ENCODE results near the gene FCHO2. TPM values are rescaled to one million over a fixed set of nuclear protein-coding genes. Genes with fewer than 3 reads are reported as not detected.
"Not testable (repeated sequence)": the region's sequence is repeated elsewhere in the genome, so short reads cannot be mapped to it uniquely, and the experiment has no call there.

Gene FCHO2
- total RNA-seq, 1 experiment from 2014 or later = 4.1 TPM

DNA sequence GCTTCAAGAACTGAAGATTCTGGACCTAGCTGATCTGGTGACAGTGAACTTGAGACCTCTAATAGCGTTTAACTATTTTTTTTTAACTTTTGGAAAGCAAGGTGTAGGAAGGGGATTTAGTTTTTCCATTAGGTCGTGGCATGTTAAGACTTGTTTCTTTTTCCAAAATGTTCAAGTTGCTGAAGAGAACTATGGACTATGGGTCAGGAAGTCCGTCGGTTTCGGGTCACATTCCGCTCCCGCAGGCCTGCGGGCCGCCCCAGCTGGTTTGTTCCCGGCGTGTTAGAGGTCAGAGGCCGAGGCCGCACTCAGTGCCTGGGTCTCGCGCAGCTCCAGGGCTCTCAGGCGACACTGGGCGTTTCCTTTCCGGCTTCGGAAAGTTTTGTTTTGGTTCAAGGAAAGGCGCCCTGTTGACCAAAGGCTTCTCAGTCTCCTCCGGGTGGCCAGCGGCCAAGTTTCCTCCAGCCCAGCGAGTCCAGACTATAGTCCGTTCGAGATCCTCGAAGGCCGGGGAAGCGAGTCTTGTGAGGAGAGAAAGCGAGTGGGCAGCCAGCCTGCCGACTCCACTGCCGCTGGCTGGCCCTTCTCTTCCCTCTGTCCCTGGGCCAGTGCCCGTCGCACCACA, 586 bp upstream of the FCHO2 start:
- no peak for DNase-seq (ENCODE audit: low spot score)

- peak; percentile 14 for DNase-seq (ENCODE audit: low spot score)
Measured at GRCh38 chr5:72956324-72957140, 691 bp downstream of the FCHO2 start.

- DNase-seq (ENCODE audit: low spot score) = no peak
Measured at GRCh38 chr5:72957337-72957736, 1.5 kb downstream of the FCHO2 start.

DNA sequence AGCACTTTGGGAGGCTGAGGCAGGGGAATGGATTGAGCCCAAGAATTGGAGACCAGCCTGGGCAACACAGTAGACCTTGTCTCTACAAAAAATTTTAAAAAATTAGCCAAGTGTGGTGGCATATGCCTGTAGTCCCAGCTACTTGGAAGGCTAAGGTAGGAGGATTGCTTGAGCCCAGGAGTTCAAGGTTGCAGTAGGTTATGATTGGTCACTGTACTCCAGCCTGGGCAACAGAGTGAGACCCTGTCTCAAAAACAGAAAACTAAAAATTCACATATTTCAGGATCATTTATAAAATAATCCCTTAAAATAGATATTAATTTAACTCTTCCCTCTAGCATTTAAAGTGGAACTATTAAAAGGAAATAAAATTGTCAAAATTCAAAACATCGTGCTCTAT, 3.4 kb downstream of the FCHO2 start:
- no peak for DNase-seq (ENCODE audit: low spot score)

DNA sequence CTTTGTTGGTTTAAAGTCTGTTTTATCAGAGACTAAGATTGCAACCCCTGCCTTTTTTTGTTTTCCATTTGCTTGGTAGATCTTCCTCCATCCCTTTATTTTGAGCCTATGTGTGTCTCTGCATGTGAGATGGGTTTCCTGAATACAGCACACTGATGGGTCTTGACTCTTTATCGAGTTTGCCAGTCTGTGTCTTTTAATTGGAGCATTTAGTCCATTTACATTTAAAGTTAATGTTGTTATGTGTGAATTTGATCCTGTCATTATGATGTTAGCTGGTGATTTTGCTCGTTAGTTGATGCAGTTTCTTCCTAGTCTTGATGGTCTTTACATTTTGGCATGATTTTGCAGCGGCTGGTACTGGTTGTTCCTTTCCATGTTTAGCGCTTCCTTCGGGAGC, 18.6 kb downstream of the FCHO2 start:
- DNase-seq (ENCODE audit: low spot score) = not testable (repeated sequence)

- DNase-seq (ENCODE audit: low spot score) = not testable (repeated sequence)
Measured at GRCh38 chr5:72976810-72977209, 21.0 kb downstream of the FCHO2 start.

- no peak for DNase-seq (ENCODE audit: low spot score)
Measured at GRCh38 chr5:72985719-72986118, 29.9 kb downstream of the FCHO2 start.

DNA sequence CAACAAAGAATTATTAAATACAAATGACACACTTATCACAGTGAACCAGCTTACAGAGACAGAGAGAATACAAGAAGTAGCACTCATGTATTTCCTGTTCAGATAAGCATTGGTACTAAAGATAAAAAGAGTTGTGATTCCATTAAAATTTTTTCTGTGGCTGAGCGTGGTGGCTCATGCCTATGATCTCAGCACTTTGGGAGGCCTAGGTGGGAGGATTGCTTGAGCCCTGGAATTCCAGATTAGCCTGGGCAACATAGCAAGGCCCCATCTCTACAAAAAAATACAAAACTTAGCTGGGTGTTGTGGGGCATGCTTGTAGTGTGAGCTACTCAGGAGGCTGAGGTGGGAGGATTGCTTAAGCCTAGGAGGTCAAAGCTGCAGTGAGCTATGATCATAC, 32.9 kb downstream of the FCHO2 start:
- no peak for DNase-seq (ENCODE audit: low spot score)

DNA sequence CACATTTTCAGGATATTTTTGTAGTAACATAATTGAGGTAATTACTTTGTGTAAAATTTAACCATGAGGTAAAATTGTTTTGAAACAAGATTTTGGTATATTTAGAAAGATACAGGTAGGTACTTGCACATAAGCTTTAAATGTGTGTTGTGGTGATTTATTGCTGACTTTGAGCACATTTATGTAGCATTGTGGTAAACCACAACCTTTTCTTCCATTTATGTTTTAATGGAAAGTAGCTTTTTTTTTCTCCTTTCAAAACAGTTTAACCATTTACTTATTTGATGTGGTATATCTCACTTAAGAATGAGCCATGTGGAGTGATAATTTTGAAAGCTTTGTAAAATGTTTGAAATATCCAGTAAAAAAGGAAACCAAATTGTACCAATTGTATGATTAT, 35.6 kb downstream of the FCHO2 start:
- DNase-seq (ENCODE audit: low spot score) = peak; percentile 18

GRCh38 chr5:72994578-72994977, 38.7 kb downstream of the FCHO2 start:
- DNase-seq (ENCODE audit: low spot score) = no peak

DNA sequence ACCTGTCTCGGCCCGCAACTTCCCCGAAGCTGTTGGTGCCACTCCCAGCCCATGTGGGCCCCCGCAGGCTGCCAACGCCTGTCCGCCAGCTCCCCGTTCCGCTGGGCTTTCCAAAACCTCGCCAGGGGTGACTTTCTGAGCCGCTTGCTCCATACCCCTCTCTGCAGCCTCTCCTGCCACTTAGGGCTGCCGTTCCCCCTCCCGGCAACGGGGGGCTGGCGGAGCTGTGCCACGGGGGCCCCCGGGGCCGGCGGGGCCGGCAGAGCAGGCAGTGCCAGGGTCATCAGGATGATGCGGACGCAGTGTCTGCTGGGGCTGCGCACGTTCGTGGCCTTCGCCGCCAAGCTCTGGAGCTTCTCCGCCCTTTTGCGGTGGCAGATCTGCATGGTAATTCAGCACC, 40.8 kb downstream of the FCHO2 start:
- no peak for DNase-seq (ENCODE audit: low spot score)

DNA sequence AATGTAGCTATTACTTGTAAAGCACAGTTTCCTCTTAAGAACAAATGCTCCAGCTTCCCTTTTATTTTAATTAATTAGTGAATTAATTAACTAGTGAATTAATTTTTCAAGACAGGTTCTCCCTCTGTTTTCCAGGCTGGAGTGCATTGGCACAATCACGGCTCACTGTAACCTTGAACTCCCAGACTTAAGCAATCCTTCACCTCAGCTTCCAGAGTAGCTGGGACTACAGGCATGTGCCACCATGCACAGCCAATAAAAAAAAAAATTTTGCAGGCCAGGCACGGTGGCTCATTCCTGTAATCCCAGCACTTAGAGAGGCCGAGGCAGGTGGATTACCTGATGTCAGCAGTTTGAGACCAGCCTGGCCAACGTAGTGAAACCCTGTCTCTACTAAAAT, 44.1 kb downstream of the FCHO2 start:
- DNase-seq (ENCODE audit: low spot score) = no peak

DNA sequence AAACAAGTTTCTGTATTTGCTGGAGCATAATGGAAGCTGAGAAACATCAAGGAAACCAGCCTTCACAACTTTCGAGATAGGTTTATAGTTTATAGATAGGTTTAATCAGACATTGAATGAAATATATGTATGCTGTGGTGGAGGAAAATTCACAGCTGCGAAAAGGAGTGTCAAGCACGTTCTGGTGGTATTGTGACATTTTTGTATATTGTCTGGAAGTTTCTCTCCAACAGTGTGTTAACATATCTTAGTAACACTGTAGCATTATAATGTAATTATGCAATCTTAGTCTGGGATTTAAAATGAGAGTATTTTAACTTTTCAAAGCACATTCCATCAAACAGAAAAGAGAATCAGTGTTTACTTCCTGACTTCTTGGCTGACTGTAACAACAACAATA, 50.0 kb downstream of the FCHO2 start:
- no peak for DNase-seq (ENCODE audit: low spot score)

DNA sequence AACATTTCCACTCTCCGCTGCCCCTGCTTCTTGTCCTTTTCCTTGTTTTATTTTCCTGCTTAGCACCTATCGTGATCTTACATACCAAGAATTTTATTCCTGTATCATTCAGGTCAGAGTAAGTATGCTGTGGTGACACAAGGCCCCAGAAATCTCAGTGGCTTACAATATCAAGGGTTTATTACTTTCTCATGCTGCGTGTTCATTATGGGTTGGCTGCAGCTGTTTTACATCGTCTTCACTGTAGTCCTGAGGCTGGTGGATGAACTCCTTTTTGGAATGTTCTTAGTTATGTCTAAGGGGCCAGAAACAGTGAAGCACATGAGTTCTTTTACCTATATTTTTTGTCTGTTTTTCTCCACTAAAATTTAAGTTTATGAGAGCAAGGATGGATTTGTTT, 51.2 kb downstream of the FCHO2 start:
- no peak for DNase-seq (ENCODE audit: low spot score)

GRCh38 chr5:73008831-73009230, 53.0 kb downstream of the FCHO2 start:
- DNase-seq (ENCODE audit: low spot score) = no peak

GRCh38 chr5:73011612-73012011, 55.8 kb downstream of the FCHO2 start:
- not testable (repeated sequence) for DNase-seq (ENCODE audit: low spot score)

- DNase-seq (ENCODE audit: low spot score) = no peak
Measured at GRCh38 chr5:73018892-73019291, 63.1 kb downstream of the FCHO2 start.

GRCh38 chr5:73019766-73020165, 63.9 kb downstream of the FCHO2 start:
- DNase-seq (ENCODE audit: low spot score) = no peak

GRCh38 chr5:73022471-73023169, 66.8 kb downstream of the FCHO2 start:
- no peak for DNase-seq (ENCODE audit: low spot score)

DNA sequence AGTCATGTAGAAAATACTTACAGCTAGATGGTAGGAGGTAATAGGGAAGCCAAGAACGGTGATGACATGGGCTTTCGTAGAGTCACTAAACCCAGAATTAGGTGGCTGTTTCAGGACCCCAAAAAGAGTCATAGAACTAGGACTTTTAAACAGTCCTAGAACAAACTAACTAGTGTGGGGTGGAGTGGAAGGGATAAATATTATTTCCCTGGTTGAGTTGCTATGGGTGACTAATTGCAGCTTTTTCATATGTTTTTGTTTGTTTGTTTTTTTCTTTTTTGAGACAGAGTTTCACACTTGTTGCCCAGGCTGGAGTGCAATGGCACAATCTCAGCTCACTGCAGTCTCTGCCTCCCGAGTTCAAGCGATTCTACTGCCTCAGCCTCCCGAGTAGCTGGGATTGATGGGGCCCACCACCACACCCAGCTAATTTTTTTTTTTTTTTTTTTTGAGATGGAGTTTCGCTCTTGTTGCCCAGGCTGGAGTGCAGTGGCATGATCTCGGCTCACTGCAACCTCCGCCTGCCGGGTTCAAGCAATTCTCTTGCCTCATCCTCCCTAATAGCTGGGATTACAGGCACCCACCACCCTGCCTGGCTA, 69.2 kb downstream of the FCHO2 start:
- not testable (repeated sequence) for DNase-seq (ENCODE audit: low spot score)

DNA sequence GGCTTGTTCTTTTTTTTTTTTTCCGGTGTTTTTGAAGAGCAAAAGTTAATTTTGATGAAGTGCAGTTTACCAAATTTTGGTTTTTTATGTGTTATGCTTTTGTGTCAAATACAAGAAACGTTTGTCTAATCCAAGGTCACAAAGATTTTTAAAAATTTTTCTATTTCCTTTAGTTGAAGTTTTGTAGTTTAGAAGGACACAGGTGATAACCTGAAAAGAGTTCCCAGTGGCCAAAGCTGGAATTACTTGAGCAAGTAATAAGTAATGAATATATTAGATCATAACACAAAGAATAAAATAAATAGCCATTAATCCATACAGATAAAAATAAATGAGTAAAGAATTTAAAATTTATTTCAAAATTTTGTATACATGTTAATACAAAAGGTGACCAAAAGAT, 71.5 kb downstream of the FCHO2 start:
- no peak for DNase-seq (ENCODE audit: low spot score)

- no peak for DNase-seq (ENCODE audit: low spot score)
Measured at GRCh38 chr5:73027816-73028215, 72.0 kb downstream of the FCHO2 start.
